T-helper 2 cell treated with Interferon-gamma antibody and Interleukin-4, amounts not matched to agents 100 ng/mL and 5 ng/mL, for 36 hours (primary cell): Measurements from ENCODE around the gene ARID1B. TPM values are rescaled to one million over a fixed set of nuclear protein-coding genes. Genes with fewer than 3 reads are reported as not detected.

Experiments
- intact Hi-C: fragments of 100-400 bp; cut with micrococcal nuclease; formaldehyde crosslinking; loops from one replicate; pipeline ENCODE4 v1.15.1; 2023
- total RNA-seq: library from RNA; stranded (reverse); gene quantifications from 2 replicates; pipeline ENCODE4 v1.2.3, GENCODE V29; 2022

The ARID1B gene
- total RNA-seq, 1 donor from 2014 or later, result 82.5 TPM

DNA sequence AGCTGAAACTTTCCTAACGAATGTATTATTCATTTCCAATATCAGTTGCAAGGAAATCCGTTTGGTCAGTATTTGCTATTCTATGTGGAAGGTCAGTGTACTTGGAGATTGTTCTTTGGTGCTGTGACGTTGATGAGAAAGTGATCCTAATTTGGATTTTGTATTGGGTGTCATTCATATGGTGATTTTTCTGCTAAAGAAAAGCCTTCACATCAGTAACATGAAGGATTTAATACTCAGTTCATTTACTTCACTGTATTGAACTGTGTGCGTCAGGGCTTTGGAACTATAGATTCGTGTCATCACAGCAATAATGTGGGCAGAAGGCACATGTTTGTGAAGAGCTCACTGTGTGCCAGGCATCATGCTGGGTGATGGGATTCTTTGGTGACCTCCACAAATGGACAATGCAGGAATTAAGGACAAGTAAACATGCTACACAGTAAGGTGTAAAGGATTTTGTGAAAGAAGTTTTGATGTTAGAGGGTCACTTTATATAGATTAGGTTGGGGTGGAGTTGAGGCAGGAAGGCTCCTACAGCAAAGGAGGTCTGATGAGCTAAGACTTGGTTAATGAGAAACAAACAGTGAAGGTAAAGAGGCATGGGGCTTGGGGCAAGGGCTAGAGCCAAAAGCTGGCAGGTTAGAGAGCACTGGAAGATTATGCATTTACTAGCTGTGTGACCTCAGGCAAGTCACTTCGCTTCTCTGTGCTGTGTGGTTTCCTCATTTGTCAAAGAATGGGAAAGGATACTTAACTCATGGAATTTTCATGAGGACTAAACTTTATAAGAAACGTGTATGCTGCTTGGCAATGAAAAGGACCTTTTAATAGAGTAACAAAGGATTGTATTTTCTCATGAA lies 12.1 kb downstream of the ARID1B start:
- intact Hi-C loops, result loop anchor here (10.0 kb wide), 2 partner anchors 395 to 595 kb away; partner anchors contain the start of gene ZDHHC14

DNA sequence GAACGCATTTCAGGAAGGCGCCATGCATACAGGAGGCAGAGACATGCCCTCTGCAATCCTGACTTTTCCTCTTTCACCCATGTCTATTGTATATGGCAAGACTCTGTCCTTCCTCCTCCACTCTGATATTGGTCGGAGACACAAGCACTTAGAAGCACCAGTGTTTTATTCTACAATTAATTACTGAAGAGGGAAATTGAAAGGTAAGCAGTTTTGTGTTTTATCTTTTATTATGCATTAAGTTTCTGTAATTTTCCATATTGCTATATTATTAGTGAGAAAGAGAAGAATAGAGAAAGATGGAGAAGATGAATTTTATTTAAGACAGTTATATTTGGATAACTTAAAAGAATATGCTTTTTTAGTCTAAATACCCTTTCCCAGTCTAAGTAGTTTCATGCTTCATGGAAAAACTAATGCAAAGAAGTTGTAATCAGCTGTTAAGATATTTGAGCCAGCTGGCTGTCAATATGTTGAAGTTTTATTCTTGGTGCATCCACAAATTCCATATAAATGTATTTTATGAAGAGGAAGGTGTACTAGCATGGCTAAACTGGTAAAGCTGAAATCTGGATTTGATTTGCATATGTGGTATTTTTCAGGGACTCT lies 13.6 kb downstream of the ARID1B start:
- intact Hi-C loops, result no loop called here

DNA sequence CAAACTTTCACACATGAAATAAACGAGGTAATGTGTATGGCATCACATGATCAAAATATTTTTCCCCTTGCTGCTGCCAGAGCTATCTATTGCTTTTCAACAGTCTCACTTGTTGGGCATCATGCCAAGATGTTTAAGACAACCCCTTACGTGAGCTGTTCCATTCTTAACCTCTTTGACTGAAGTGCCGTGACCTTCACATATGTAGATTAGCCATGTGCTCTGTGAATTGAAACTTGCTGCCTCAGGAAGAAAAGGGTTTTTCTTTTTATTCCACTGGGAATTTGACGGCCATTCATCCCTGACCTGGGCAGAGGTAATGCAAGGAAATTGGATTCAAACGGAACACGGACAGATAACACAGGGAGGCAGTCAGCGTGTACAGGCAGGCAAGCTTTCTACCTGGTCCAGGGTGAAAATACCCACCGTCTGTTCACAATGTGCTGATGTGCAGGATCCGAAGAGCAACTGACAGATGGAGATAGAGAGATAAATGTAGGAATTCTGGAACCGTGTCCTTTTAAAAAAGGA lies 14.2 kb downstream of the ARID1B start:
- intact Hi-C loops, result no loop called here

DNA sequence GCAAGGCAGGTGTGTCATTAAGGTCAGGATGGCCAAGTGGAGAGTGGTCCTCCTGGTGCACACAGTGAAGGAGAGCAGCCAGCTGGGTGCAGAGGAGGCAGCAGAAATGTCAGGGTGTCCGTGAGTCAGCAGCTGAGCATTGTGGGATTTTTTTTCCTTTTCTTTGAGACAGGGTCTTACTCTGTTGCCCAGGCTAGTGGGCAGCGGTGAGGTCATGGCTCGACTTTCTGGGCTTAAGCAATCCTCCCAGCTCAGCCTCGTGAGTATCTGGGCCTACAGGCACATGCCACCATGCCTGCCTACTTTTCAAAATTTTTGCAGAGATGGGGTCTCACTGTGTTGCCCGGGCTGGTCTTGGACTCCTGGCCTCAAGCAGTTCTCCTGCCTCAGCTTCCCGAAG lies 16.0 kb downstream of the ARID1B start:
- intact Hi-C loops, result no loop called here

DNA sequence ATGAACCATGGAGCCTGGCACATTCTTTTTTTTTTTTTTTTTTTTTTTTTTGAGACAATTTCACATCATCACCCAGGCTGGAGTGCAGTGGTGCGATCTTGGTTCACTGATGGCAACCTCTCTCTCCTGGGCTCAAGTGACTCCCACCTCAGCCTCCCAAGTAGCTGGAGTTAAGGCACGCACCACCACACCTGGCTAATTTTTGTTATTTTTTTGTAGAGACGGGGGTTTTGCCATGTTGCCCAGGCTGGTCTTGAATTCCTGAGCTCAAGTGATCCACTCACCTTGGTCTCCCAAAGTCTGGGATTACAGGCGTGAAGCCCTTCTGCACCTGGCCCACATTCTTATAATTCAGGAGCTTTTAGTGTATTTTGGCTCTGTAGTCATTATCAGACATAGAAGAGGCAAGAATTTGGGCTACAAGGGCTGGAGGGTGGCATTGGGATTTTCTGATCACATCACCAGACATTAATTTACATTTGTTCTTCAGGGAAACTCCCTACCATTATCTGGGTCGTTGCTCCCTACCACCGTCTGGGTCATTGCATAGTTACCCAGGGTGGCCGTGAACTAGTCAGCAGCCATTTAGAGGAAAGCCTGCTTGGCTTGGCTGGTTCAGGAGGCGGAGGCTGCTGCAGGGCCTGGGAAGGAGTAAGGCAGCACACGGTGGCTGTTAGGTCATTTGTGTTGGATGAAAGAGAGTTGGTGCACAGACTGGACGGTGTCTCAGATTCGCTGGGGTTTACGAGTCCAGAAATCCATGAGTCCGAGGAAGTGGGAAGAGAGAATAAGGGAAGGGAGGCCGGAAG lies 17.6 kb downstream of the ARID1B start:
- intact Hi-C loops, result no loop called here

DNA sequence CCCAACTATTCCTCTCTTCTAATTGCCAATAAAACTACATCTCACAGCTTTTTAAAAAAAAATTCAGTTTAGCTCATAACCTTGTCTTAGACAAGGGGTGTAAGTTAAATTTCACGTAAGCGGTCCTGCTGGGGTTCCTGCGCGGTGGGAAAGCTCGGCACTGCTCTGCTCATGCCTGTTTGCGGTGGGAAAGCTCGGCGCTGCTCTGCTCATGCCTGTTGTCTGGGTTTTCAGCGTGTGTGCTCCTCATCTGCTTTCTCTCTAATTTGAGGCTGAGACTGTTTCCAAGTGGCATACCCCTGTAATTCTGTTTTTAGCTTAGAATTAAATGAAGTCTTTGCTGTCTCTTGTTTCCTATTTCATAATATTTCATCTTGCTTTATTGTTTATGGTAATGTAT lies 18.6 kb downstream of the ARID1B start:
- intact Hi-C loops, result no loop called here

DNA sequence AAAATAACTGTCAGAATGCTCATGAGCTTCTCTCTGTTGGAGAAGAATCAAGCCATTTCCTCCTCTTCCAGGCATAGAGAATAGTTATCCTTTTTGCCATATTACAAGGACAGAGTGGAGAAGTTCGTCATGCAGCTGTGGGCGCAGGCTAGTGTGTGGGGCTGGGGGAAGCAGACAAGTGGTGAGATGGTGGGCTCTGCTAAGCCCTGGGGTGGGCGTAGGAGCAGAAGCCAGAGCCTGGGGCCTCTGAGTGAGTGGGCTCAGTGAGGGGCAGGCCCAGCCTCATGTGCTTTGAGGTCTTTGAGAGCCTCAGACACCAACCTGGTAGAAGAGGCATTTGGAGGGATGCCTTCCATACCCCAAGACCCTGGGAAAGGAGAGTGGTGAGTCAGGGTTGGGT lies 19.4 kb downstream of the ARID1B start:
- intact Hi-C loops, result no loop called here

DNA sequence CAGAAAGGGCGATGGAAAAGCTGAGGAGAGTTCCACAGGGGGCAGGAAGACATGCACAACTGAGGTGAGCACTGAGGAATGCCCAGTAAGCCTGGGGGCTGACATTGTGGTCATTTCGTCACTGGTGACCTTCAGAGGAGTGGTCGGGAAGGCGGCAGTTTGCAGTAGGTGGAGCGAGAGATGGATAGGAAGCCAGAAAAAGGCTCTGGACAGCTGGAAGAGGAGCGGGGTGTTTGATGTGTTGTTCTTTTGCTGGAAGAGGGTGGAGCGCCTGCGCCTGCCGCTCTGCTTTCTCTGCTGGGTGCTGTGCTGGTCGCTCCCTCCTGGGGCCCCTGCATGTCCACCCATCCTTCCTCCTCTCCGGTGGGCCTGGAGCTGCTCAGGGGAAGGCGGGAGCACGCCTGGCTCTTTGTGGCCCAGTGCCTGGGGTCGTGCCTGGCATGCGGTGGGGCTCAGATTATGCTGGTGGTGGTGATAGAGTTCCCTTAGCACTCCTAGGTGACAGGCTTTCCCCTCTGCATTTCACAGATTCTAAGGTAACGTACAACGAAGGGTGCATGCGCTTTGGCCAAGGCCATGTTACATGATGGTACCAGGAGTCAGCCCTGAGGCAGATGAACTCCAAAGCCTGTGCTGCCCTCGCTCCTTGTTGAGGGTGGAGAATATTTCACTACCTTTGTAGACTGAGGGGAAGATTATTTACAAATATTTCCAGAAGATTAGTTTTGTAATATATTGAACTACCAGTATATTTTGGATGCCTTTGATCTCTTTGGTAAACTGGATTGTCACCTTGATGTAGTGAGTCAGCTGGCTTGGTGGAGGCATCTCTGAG lies 20.9 kb downstream of the ARID1B start:
- intact Hi-C loops, result no loop called here

DNA sequence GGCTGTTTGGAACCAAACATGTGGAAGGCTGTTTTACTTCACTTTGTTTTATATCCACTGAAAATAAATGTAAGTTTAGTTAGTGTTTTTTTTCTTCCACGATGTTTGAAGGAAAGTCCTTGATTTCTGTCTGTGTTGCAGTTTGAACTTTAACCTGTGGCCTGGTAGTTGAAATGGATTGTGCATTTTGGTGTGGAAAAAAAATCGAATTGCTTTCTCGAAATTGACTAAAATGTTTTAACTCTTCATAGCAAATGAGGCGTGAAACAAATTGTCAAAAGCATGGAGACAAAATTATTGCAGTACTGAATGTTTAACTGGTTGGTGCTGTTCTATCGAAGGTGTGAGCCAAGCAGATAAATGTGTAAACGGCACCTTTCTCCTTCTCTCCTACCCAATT lies 24.5 kb downstream of the ARID1B start:
- intact Hi-C loops, result no loop called here

DNA sequence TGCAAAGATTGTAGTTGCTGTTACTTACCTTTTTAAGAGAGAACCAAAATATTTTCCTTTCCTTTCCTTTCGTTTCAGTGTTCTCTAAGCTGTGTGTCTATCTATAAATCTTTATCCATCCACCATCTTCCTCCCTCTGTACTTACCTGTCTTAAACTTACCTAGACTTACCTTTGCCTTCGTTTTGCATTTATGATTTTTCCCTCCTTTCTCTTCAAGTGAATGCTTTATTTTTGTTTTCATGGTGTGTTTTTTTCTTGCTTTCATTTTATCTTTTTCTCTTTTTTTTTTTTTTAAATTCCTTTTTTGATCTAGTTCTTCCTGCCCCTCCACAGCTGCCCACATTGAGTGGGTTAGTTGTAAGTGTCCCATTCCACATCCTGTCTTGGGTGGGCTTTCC lies 26.2 kb downstream of the ARID1B start:
- intact Hi-C loops, result no loop called here

DNA sequence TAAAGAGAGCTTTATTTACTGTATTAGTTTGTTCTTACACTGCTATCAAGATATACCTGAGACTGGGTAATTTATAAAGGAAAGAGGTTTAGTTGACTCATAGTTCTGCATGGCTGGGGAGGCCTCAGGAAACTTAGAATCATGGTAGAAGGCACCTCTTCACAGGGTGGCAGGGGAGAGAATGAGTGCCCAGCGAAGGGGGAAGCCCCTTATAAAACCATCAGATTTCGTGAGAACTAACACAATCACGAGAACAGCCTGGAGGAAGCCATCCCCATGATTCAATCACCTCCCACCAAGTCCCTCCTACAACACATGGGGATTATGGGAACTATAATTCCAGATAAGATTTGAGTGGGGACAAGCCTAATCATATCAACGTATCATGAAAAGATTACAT lies 27.2 kb downstream of the ARID1B start:
- intact Hi-C loops, result no loop called here

DNA sequence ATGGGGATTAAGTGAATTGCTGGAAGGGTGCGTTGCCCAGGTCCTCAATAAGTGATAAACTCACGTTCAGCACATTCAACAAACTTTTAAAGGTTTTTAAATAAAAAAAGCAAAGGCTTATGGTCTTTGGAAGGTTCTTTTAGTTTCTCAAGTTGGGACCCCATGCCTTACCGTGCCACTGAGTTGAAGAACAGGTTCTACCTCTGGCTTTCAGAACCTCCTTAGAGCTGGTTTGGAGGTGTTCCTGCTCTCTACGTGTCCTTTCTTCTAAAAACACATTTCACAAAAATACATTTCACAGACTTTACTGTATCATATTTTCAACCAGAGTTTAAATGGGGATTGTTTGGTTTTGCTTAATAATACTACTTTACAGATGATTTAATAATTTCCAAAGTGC lies 29.0 kb downstream of the ARID1B start:
- intact Hi-C loops, result no loop called here

DNA sequence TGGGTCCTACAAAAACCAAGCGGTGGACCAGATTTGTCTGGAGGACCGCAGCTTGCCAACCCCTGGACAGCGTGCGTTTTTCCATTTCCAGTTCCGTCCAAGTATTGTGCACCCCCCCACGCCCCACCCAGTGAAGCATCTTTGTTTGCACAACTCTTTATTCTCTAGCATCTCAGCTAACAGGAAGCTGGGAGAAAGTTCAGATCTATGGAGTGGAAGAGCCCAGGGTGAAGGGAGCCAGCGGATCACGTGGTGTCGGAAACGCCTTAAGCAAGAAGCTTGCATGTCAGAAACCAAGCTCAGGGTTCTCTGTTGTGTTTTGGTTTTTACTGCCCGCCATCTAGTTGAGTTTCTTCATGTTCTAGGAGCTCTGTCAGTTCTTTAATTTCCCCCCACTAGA lies 29.9 kb downstream of the ARID1B start:
- intact Hi-C loops, result no loop called here

DNA sequence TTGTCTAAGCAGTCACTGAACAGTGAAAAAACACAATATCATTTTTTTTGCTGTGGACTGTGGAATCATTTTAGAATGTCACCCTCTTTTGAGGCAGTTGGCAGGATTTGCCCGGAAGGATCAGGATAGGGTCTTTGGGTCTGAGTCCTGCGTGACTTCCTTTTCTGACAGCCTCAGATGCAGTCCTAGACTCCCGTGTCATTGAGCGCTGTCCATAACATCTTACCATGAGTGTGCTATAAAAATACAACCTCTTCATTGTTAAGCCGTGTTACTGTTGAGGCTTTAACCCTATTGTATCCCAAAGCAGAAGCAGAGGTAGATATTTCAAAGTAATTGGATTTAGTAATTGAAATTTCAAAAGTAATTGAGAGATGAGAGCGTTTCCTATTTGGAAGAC lies 30.6 kb downstream of the ARID1B start:
- intact Hi-C loops, result no loop called here

DNA sequence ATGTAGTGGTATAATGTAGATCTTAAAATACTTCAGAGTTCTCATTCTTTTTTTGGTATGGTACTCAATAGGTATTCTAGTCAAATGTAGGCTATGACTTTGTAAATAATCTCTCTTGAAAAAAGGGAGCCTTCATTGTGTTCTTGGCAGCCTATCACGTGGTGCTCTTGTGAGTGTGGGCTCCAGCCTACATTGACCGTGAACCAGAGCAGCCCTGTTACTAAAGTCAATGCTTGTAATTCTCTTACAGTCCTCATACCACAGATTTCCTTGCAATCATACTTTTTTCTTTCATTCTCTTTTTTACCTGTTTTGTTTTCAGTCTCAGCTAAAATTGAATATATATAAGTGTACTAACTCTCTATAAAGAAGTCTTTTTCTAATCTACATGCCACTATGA lies 31.1 kb downstream of the ARID1B start:
- intact Hi-C loops, result no loop called here

DNA sequence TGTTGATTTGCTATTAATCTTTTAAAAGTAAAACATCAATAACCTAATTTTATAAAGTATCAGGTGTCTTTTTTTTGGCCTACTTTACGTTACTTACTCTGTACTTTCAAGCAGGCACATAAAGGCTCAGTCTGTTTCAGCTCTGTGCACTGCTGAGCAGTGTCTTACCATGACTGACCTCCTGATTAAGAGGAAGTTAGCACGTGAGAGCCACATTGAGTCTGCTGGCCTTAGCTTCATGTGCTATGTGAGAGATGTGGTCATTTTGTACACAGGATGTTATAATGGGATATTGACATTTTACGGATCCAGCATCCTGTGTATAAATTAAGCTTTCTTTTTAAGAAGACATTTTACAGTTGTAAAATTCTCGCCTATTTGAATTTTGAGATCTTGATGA lies 31.9 kb downstream of the ARID1B start:
- intact Hi-C loops, result no loop called here

DNA sequence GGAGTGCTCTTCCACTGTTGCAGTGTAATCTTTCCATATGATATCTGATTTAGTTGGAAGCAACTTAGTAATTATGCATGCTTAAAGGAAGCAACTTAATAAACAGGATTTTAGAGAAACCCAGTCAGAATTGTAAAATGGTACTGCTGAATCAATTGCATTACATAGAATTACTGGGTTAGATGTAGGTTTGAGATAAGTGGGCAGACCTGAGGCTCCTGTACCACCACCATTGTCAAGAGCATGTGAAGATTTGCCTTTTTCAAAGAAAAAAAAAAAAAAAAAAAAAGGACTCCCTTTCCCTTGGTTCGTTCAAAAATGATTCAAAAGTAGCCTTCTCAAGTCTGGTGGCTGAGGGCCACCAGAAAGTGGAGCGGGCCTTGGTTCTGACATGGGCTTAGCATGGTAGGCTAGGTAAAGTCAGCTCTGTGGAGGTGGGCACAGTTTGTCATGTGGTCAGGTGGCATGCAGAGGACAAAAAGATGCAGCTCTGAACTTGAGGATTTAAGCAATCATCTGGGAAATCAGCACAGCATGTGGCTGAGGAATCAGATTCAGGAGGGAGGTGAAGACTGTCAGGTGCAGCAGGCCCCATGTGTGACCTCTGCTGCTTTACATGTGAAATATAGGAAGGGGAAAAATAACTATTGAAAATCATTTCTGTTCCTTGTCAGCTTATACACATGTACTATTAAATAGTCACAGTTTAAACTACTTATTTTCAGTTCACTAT lies 32.4 kb downstream of the ARID1B start:
- intact Hi-C loops, result no loop called here

DNA sequence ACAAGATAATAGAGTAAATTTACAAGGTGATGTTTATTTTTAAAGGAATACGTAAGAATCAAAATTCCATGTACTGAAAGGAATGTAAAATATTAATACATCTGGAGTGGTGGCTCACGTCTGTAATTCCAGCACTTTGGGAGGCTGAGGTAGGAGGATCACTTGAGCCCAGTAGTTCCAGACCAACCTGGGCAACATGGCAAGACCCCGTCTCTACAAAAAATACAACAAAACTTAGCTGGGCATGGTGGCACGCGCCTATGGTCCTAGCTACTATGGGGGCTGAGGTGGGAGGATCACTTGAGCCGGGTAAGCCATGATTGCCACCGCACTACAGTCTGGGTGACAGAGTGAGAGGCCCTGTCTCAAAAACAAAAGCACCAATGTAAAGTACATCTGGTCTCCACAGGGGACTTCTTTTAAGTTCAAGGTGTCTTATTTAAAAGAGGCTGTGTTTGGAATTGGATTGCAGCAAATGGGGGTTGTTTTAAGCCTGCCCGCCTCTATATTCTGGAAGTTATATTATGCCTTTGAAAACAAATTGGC lies 36.9 kb downstream of the ARID1B start:
- intact Hi-C loops, result no loop called here

DNA sequence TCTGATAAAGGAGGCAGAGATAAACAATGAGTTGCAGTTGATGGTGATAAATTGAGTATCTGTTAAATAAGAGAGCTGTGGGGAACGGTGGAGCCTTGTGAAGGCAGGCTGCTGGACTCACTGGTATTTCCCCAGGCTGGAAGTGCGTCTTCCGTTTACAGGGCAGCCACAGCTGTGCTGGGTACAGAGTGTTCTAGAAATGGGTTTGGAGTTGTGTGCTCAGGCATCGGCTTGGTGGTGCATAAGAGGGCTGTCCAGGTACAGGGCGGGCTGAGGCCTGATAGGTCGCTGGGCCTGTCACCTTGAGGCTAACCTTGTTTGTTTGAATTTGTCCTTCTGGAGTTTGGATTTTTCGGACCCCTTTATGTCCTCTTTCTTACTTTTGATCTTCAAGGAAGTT lies 39.3 kb downstream of the ARID1B start:
- intact Hi-C loops, result no loop called here
